MCF 10A (cell line): ENCODE measurements around the gene TAS2R8. TPM values are rescaled to one million over a fixed set of nuclear protein-coding genes. Genes with fewer than 3 reads are reported as not detected.

Experiments
- BruUV-seq: library from RNA; stranded (reverse); fragments of 400-500 nt; replicated peaks from 2 replicates; lab custom pipeline; 2021; lab: Mats Ljungman, UMichigan
- CTCF ChIA-PET: fragments of 300-600 bp; sonication (Branson Sonifier 250); formaldehyde crosslinking; extraction: SDS; loops from one replicate; lab custom pipeline; 2021; ENCODE audit warnings: antibody characterized with exemption, inconsistent platforms; lab: Yijun Ruan, JAX
- POLR2A ChIA-PET: fragments of 300-600, 350-650 bp; sonication (Branson Sonifier 250); formaldehyde crosslinking; extraction: SDS; loops from one replicate; lab custom pipeline; 2020; ENCODE audit warnings: antibody characterized with exemption, inconsistent platforms; lab: Yijun Ruan, JAX
- DNase-seq: peaks from one replicate; pipeline ENCODE4 v3.0.0-alpha.2; 2018; ENCODE audit not compliant: unreplicated experiment
- H3K27ac Mint-ChIP-seq: one replicate; pipeline ENCODE4 v1.8.0; 2022; ENCODE audit warnings: mild to moderate bottlenecking, low read depth, mixed read lengths; ENCODE audit not compliant: unreplicated experiment
- H3K27me3 Mint-ChIP-seq: one replicate; pipeline ENCODE4 v1.8.0; 2022; ENCODE audit warnings: mixed read lengths; ENCODE audit not compliant: insufficient read depth, unreplicated experiment
- H3K36me3 Mint-ChIP-seq: one replicate; pipeline ENCODE4 v1.8.0; 2022; ENCODE audit warnings: mild to moderate bottlenecking, moderate library complexity, mixed read lengths; ENCODE audit not compliant: insufficient read depth, unreplicated experiment
- H3K4me1 Mint-ChIP-seq: one replicate; pipeline ENCODE4 v1.8.0; 2022; ENCODE audit warnings: mixed read lengths; ENCODE audit not compliant: insufficient read depth, unreplicated experiment
- H3K4me3 Mint-ChIP-seq: one replicate; pipeline ENCODE4 v1.8.0; 2022; ENCODE audit warnings: mild to moderate bottlenecking, moderate library complexity, mixed read lengths; ENCODE audit not compliant: unreplicated experiment
- H3K9me3 Mint-ChIP-seq: one replicate; pipeline ENCODE4 v1.8.0; 2022; ENCODE audit warnings: mixed read lengths; ENCODE audit not compliant: unreplicated experiment
- intact Hi-C: fragments of 100-400 bp; cut with micrococcal nuclease; formaldehyde crosslinking; loops from 2 replicates; pipeline ENCODE4 v1.14.1; 2022
- total RNA-seq: library from RNA; stranded (reverse); gene quantifications from 2 replicates; pipeline ENCODE4 v1.2.3, GENCODE V29; 2022
- TF ChIP-seq, protein P1 (sequence below): fragments of 200-600 bp; IDR thresholded peaks from one replicate; pipeline ENCODE4 v1.8.0; 2022; ENCODE audit warnings: antibody characterized with exemption, mild to moderate bottlenecking; ENCODE audit not compliant: unreplicated experiment

Gene TAS2R8
- total RNA-seq, 1 experiment from 2014 or later = not detected

GRCh38 chr12:10783252-10783651 lies 23.8 kb downstream of the TAS2R8 start:
- intact Hi-C loops = no loop called here
- POLR2A ChIA-PET = interaction anchor here (0.7 kb wide), 1 partner anchor 13 kb away, joined by 3 read pairs; no protein-coding TSS in a partner anchor
- Mint-ChIP-seq H3K4me3 (no peak overlapping the region), H3K4me1 (no peaks in the 10 kb centered on the region), H3K9me3 (no peaks in the 10 kb centered on the region), H3K27ac (no peak overlapping the region), H3K36me3 (no peaks in the 10 kb centered on the region), H3K27me3 (peaks cover 7% of the 10 kb centered on the region)
- TF ChIP-seq, protein P1, sequence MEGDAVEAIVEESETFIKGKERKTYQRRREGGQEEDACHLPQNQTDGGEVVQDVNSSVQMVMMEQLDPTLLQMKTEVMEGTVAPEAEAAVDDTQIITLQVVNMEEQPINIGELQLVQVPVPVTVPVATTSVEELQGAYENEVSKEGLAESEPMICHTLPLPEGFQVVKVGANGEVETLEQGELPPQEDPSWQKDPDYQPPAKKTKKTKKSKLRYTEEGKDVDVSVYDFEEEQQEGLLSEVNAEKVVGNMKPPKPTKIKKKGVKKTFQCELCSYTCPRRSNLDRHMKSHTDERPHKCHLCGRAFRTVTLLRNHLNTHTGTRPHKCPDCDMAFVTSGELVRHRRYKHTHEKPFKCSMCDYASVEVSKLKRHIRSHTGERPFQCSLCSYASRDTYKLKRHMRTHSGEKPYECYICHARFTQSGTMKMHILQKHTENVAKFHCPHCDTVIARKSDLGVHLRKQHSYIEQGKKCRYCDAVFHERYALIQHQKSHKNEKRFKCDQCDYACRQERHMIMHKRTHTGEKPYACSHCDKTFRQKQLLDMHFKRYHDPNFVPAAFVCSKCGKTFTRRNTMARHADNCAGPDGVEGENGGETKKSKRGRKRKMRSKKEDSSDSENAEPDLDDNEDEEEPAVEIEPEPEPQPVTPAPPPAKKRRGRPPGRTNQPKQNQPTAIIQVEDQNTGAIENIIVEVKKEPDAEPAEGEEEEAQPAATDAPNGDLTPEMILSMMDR = no peak
- no TSS peak for BruUV-seq
- CTCF ChIA-PET = interaction anchor here (1.2 kb wide), 1 partner anchor 10 kb away, joined by 5 read pairs; no protein-coding TSS in a partner anchor
- DNase-seq = no peak

DNA sequence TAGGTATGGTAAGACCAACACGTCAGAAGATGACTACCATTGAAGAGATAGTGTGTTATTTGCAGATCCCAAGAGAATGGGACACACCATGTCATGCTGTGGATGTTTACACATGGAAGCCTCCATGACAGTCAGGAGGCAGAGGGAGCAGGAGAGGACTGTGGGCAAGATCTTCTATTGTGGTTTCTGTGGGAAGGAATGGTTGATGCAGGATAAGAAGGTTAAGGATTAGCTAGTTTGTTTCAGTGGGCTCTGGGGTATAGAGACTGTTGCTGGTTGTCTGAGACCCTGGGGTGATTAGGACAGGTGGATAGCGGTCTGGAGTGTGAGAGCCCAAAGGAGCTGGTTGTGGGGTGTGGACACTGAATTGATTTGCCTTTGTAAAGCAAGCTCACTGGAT lies 28.0 kb downstream of the TAS2R8 start:
- no peak overlapping the region for H3K4me3 Mint-ChIP-seq
- ChIA-PET CTCF (interaction anchor here (0.5 to 2.7 kb wide), 7 partner anchors 70 to 1296 kb away, joined by 3 to 21 read pairs (median 4); partner anchors contain the start of gene PRR4), POLR2A (interaction anchor here (0.7 kb wide), 1 partner anchor 1341 kb away, joined by 3 read pairs; no protein-coding TSS in a partner anchor)
- H3K36me3 Mint-ChIP-seq = no peaks in the 10 kb centered on the region
- H3K27ac Mint-ChIP-seq = no peak overlapping the region
- no TSS peak for BruUV-seq
- H3K9me3 Mint-ChIP-seq = no peaks in the 10 kb centered on the region
- TF ChIP-seq, protein P1 = no peak
- peaks cover 44% of the 10 kb centered on the region for H3K27me3 Mint-ChIP-seq
- intact Hi-C loops = loop anchor here (10.0 kb wide), 1 partner anchor 186 kb away; no protein-coding TSS in a partner anchor
- no peak for DNase-seq
- H3K4me1 Mint-ChIP-seq = no peaks in the 10 kb centered on the region

GRCh38 chr12:10771132-10771733 lies 35.9 kb downstream of the TAS2R8 start:
- POLR2A ChIA-PET = interaction anchor here (0.6 to 1.7 kb wide), 7 partner anchors 12 to 718 kb away, joined by 3 to 7 read pairs (median 3); no protein-coding TSS in a partner anchor

DNA sequence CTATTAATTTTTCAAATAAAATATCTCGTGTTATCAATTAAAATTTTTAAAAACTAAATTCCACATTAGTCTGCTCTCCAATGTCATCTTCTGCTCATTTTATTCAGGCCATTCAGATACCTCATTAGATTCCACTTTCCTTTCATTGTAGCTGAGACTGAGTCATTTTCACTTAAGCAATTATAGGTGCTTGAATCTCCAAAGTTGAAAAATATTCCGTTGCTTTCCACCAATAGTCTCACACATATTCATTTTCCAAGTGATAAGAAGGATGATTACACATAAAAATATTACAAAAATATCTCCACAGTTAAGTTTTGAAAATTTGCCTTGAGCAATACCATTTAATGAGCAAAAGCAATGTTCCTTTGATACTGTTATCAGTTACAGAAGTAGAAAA lies 47.4 kb downstream of the TAS2R8 start:
- H3K9me3 Mint-ChIP-seq = no peaks in the 10 kb centered on the region
- ChIA-PET POLR2A (interaction anchor here (1.1 kb wide), 1 partner anchor 36 kb away, joined by 3 read pairs; the partner anchor contains the start of gene YBX3), CTCF (interaction anchor here (1.1 to 3.1 kb wide), 2 partner anchors 10 to 727 kb away, joined by 5 to 12 read pairs; no protein-coding TSS in a partner anchor)
- TF ChIP-seq, protein P1 = no peak
- no peaks in the 10 kb centered on the region for H3K4me1 Mint-ChIP-seq
- no peak overlapping the region for H3K27ac Mint-ChIP-seq
- H3K27me3 Mint-ChIP-seq = peaks cover 66% of the 10 kb centered on the region
- no TSS peak for BruUV-seq
- no peak overlapping the region for H3K4me3 Mint-ChIP-seq
- intact Hi-C loops = no loop called here
- DNase-seq = no peak
- no peaks in the 10 kb centered on the region for H3K36me3 Mint-ChIP-seq

More at GRCh38 chr12:10771132-10771733, 35.9 kb downstream of the TAS2R8 start:
- Mint-ChIP-seq H3K36me3 (no peaks in the 10 kb centered on the region), H3K27ac (no peak overlapping the region), H3K4me1 (no peaks in the 10 kb centered on the region), H3K4me3 (no peak overlapping the region), H3K27me3 (peaks cover 94% of the 10 kb centered on the region), H3K9me3 (no peaks in the 10 kb centered on the region)
- intact Hi-C loops = loop anchor here (1.0 to 10.0 kb wide), 5 partner anchors 194 to 1931 kb away; no protein-coding TSS in a partner anchor
- CTCF ChIA-PET = interaction anchor here (0.5 to 8.0 kb wide), 27 partner anchors 9 to 1313 kb away, joined by 3 to 138 read pairs (median 3); no protein-coding TSS in a partner anchor
- DNase-seq = peak; percentile 56
- BruUV-seq = no TSS peak
- TF ChIP-seq, protein P1 = peak; percentile 68
